K562 (cell line): ENCODE data around the gene OR11L1. TPM values are rescaled to one million over a fixed set of nuclear protein-coding genes. Genes with fewer than 3 reads are reported as not detected.

Experiments
- ARHGAP35 ChIP-seq: fragments of 450-650 bp; IDR thresholded peaks from 2 replicates; pipeline ENCODE4 v1.6.1; 2018; ENCODE audit not compliant: partially characterized antibody
- CREB3L1 ChIP-seq: fragments of 450-650 bp; IDR thresholded peaks from 2 replicates; pipeline ENCODE4 v1.6.1; 2014; ENCODE audit warnings: low read depth, mild to moderate bottlenecking, moderate library complexity, borderline replicate concordance
- ETV5 ChIP-seq: sonication (generic); formaldehyde crosslinking; IDR thresholded peaks from 2 replicates; pipeline ENCODE4 v1.4.0; 2020; ENCODE audit warnings: low read depth, mild to moderate bottlenecking, missing genetic modification reagents
- HNRNPK ChIP-seq: fragments of 200-400 bp; formaldehyde crosslinking; IDR thresholded peaks from one replicate; pipeline ENCODE4 v1.6.1; 2018; ENCODE audit warnings: mild to moderate bottlenecking, low read depth, low read length; ENCODE audit not compliant: poor library complexity, severe bottlenecking
- IFI16 ChIP-seq: fragments of 250-450 bp; sonication (Bioruptor Pico); IDR thresholded peaks from 2 replicates; pipeline ENCODE4 v2.1.2; 2022; ENCODE audit warnings: mild to moderate bottlenecking, inconsistent platforms
- MECOM ChIP-seq: fragments of 250-450 bp; sonication (Bioruptor Pico); IDR thresholded peaks from 2 replicates; pipeline ENCODE4 v1.8.0; 2022; ENCODE audit warnings: inconsistent platforms
- MNT ChIP-seq, 2 experiments: fragments of 450-650 bp; conservative IDR thresholded peaks; 2 replicates each; pipeline ENCODE4 v1.6.1; 2017; ENCODE audit warnings: mild to moderate bottlenecking in 2 of 2, moderate library complexity in 2 of 2
- MTA3 ChIP-seq: fragments of 450-650 bp; formaldehyde crosslinking; IDR thresholded peaks from 2 replicates; pipeline ENCODE4 v1.6.1; 2017; ENCODE audit warnings: mild to moderate bottlenecking, borderline replicate concordance
- NFRKB ChIP-seq: fragments of 450-650 bp; IDR thresholded peaks from 2 replicates; pipeline ENCODE4 v1.6.1; 2016; ENCODE audit warnings: low read depth
- NR0B1 ChIP-seq: fragments of 450-650 bp; IDR thresholded peaks from one replicate; pipeline ENCODE4 v1.6.1; 2018; ENCODE audit warnings: mild to moderate bottlenecking, moderate library complexity; ENCODE audit not compliant: partially characterized antibody
- OTX1 ChIP-seq: fragments of 450-650 bp; formaldehyde crosslinking; IDR thresholded peaks from 2 replicates; pipeline ENCODE4 v1.4.0; 2022; ENCODE audit warnings: mild to moderate bottlenecking
- SAP30 ChIP-seq: fragments of 200-600 bp; sonication (generic); IDR thresholded peaks from 2 replicates; pipeline ENCODE4 v1.6.1; 2012; ENCODE audit warnings: borderline replicate concordance, low read depth, mild to moderate bottlenecking, moderate library complexity, low read length, control low read depth, inconsistent platforms; ENCODE audit not compliant: insufficient read depth, poor library complexity, severe bottlenecking
- SREBF2 ChIP-seq: sonication (generic); formaldehyde crosslinking; IDR thresholded peaks from 2 replicates; pipeline ENCODE4 v1.4.0; 2020; ENCODE audit warnings: mild to moderate bottlenecking, missing genetic modification reagents
- SRSF3 ChIP-seq: fragments of 200-400 bp; formaldehyde crosslinking; IDR thresholded peaks from 2 replicates; pipeline ENCODE4 v1.6.1; 2016; ENCODE audit warnings: mild to moderate bottlenecking, low read length, moderate library complexity; ENCODE audit not compliant: insufficient read depth
- TAF7 ChIP-seq: fragments of 450-650 bp; IDR thresholded peaks from 2 replicates; pipeline ENCODE4 v1.6.1; 2016; ENCODE audit warnings: missing genetic modification characterization, missing compliant biosample characterization
- TFAP4 ChIP-seq: sonication (generic); formaldehyde crosslinking; IDR thresholded peaks from 2 replicates; pipeline ENCODE4 v1.8.0; 2022; ENCODE audit warnings: missing genetic modification reagents, mild to moderate bottlenecking, moderate library complexity, borderline replicate concordance
- ZFP91 ChIP-seq: sonication (generic); formaldehyde crosslinking; IDR thresholded peaks from 2 replicates; pipeline ENCODE4 v1.8.0; 2022; ENCODE audit warnings: mild to moderate bottlenecking, missing genetic modification reagents
- ZNF212 ChIP-seq: fragments of 450-650 bp; formaldehyde crosslinking; IDR thresholded peaks from 2 replicates; pipeline ENCODE4 v1.4.0; 2020; ENCODE audit warnings: mild to moderate bottlenecking
- ZNF583 ChIP-seq: fragments of 250-450 bp; sonication (Bioruptor Pico); IDR thresholded peaks from 2 replicates; pipeline ENCODE4 v1.4.0; 2020
- ZNF696 ChIP-seq: fragments of 250-450 bp; sonication (Bioruptor Pico); conservative IDR thresholded peaks from 2 replicates; pipeline ENCODE4 v1.4.0; 2020; ENCODE audit warnings: mild to moderate bottlenecking, moderate library complexity
- polyA plus RNA-seq, 8 experiments: library from polyadenylated mRNA; depleted of rRNA in 4 of 8; stranded (reverse) in 5 of 8; unstranded in 3 of 8; fragments of >200 nt; fragmentation: Nextera tagmentation in 2 of 8; fragmentation: Illumina TruSeq in 1 of 8; extraction: Ambion mirVana in 2 of 8; extraction: Trizol in 1 of 8; gene quantifications; 2 replicates each; pipeline versions ENCODE4 v1.2.1 to v1.2.3, GENCODE V29; 2011 to 2014; ENCODE audit warnings: inconsistent platforms in 1 of 8, missing spikeins in 1 of 8
- total RNA-seq, 7 experiments: library from RNA; depleted of rRNA in 6 of 7; stranded (reverse); fragments of >200 nt in 6 of 7; fragmentation: Illumina TruSeq in 2 of 7; extraction: Trizol in 2 of 7; gene quantifications; 2 replicates each; pipeline versions ENCODE4 v1.2.1 to v1.2.3, GENCODE V29; 2011 to 2021; ENCODE audit warnings: low replicate concordance in 1 of 7

OR11L1 gene
- total and polyA plus RNA-seq, 9 of the 15 experiments (the other 6 are each of a cell fraction or from before 2014, with no cell fraction given), result not detected

GRCh38 chr1:247857069-247857984 is 15.6 kb upstream of the OR11L1 start, which contains the start of gene TRIM58 (continued):
- TF ChIP-seq HNRNPK, result no peak
- no peak for TF ChIP-seq SREBF2 (CRISPR knock-in tag)
- no peak; the same call in 1 of the 2 replicates for TF ChIP-seq ETV5
- TF ChIP-seq TFAP4 (CRISPR knock-in tag), result peak; percentile 46
- peak; percentile 59 for TF ChIP-seq SAP30
- TF ChIP-seq NR0B1, result no peak
- TF ChIP-seq ZFP91, result no peak
- no peak for TF ChIP-seq ZNF212 (CRISPR knock-in tag)
- TF ChIP-seq OTX1, result peak; percentile 38; the same call in 1 of the 2 replicates
- TF ChIP-seq ZNF583 (CRISPR knock-in tag), result no peak
- TF ChIP-seq MNT (conservative IDR thresholded peaks at IDR 0.05), result peak; percentile 44 to 65; a peak in 3 of 4 replicates
- no peak for TF ChIP-seq NFRKB
- TF ChIP-seq MECOM (CRISPR knock-in tag), result no peak
- TF ChIP-seq CREB3L1, result 0 out of 2 replicates have a peak, but pooled peaks have one; percentile 66
- peak; percentile 49; the same call in 1 of the 2 replicates for TF ChIP-seq TAF7
- no peak for TF ChIP-seq ARHGAP35
- TF ChIP-seq IFI16 (CRISPR knock-in tag), result no peak
- peak; percentile 89; the same call in 1 of the 2 replicates for TF ChIP-seq MTA3
- no peak for TF ChIP-seq SRSF3
- no peak for TF ChIP-seq ZNF696
